GM19463 (cell line): ENCODE measurements around the gene TUBE1.

Experiments
- ATAC-seq: cut with Tn5 transposase; IDR thresholded peaks from one replicate; pipeline ENCODE4 v1.9.1; 2021; ENCODE audit warnings: mild to moderate bottlenecking, moderate library complexity; ENCODE audit not compliant: unreplicated experiment

The TUBE1 gene

GRCh38 chr6:112037783-112038216, 49.5 kb downstream of the TUBE1 start:
- no peak for ATAC-seq

GRCh38 chr6:112036088-112036637, 51.1 kb downstream of the TUBE1 start:
- ATAC-seq: no peak

DNA sequence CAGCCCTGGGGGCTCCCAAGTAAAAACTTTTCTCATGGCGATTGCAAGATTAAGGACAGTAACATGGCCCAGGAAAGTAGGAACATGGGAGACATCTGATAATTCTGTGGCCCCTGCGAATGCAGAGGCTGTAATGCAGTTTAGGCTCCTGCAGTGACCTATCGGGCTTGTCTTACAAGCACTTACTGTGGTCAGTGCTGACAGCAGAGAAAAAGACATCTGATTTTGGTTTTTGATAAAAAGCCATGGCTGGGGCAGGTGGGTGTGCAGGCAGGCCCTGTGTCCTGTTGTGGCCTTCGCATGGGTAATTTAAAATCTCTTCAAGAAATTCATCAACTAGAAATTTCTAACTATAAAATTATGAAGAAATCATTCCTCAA, 52.7 kb downstream of the TUBE1 start:
- no peak for ATAC-seq

DNA sequence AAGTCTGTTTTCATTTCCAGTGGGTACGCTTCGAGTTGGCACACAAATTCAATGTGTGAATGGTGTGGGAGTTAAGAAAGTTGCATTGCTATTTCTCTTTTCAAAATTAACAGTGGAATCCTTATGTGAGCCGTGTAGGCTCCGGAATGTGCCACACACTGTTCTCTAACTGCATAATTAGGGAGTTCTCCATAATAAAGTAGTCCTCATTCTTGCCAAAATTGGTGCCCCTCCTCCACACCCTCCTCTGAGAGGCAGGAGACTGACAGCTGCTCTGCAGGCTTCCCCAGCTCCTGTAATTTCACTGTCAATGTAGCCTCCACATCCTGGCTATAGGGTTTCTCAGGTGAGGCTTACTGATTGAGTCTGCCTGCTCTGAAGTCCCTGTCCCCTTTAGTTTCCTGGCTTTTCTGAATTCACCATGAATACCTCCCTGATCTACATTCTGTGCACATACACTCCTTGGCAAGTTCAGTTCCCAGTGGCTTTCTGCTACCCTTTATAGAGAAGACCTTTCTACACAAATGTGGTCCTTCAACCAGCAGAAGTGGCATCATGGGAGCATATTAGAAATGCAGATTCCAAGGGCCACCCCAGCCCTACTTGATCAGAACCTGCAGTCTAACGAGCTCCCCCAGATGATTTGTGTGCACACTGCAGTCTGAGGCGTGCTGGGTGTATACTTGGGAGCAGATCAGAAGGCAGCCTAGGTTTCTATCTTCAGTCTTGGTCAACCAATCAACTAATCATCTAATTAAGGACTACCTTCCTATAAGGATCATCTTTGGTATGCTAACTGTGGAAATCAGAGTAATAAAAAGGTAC, 53.3 kb downstream of the TUBE1 start:
- no peak for ATAC-seq

GRCh38 chr6:112032728-112033127, 54.6 kb downstream of the TUBE1 start:
- ATAC-seq: no peak

DNA sequence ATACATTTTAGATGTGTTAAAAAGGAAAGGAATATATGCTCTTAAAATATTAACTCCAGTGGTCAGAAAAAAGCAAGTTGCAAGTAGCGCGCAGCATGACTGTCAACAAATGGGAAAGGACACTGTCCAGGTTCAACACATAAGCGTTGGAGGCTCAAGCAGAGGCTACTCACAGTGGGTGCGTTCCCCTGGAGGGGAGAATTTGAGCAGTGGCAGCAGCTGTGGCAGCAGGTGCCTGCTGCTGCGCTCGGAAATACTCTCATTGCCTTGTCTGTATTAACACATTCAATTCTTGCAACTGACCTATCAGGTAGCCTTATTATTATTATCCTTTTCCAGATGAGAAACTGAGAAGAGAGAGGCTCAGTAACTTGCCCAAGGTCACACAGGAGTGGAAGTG, 55.3 kb downstream of the TUBE1 start:
- no peak for ATAC-seq

DNA sequence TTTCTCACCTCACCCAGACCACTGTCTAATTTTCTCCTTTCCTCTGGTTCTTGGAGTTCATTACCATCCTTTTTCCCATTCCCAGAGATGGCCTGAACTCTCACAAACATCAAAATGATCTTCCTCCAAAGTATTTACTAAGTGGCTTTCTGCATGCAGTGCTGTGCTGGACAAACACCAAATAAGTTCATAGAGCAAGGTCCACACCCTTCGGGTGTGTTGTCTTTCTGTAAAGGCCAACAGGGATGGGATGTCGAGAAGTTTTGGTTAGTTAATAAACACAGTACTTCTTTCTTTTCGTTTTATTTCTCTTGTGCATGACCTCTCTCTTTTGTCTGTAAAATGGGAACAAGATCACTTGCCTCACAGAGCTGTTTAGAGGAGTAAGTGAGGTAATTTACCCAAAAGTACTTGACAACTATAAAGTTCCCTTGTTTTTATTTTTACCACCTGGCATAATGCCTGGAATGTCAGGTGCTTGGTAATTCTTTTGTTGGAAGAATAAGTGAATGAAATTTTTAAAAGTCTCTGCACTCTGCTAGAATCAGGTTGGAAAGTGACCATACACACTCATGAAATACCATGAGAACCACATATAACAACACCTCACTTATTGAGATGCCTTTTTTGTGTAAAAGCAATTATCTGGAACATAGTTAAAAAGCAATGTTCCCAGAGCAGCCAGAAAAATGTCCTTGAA, 56.2 kb downstream of the TUBE1 start:
- no peak for ATAC-seq

GRCh38 chr6:112030206-112030960, 56.9 kb downstream of the TUBE1 start:
- no peak for ATAC-seq

- peak; percentile 77 for ATAC-seq
These were observed 58.0 kb downstream of the TUBE1 start for GRCh38 chr6:112029045-112029822.

DNA sequence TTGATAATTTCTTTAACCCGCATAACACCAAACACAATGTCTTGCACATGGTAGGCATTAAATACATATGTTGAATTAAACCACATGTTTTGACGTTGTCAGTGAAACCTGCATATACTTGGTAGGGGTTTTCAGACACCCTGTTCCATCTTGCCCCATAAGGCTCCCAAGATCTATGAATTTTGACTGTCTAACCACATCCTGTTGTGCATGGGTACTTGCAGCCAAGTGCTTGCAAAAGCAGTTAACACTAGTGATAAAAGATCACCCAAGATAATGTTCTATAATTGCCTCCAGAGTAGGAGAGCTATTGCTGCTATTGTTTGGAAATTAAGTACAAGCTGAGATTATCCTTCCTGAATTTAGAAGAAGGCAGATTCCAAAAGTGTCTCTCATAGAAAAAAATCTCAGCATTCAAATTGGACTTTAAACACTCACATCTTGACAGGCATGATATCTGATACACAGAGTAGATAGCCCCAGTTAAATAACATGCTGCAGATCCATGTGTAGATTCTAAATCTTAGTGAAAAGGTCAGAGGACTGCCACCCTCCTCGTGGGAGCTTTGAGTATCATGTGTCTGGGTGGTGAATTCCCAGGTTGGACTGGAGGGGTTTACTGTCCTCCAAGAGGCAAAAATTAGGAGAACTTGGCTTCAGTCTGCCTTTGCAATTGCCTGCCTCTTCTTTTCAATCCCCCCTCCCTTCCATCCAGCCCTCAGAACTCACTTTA, 59.2 kb downstream of the TUBE1 start:
- ATAC-seq: no peak

- ATAC-seq: no peak
These were observed 60.3 kb downstream of the TUBE1 start for GRCh38 chr6:112026933-112027332.

DNA sequence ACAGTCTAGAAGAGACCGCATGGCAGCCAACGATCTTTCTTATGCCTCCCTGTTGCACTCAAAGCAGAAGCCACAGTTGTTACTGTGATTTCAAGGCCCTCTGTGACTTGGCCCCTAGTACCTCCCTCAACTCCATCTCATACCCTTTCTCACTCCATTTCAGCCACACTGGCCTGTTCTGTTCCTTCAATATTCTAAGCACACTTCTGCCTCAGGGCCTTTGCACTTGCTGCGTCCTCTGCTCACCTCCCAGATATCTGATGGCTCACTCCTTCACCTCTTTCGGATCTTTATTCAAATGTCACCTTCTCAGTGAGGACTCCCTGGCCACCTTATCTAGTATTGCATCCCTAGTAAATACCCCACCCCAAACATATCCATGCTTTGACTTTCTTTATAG, 62.8 kb downstream of the TUBE1 start:
- no peak for ATAC-seq

DNA sequence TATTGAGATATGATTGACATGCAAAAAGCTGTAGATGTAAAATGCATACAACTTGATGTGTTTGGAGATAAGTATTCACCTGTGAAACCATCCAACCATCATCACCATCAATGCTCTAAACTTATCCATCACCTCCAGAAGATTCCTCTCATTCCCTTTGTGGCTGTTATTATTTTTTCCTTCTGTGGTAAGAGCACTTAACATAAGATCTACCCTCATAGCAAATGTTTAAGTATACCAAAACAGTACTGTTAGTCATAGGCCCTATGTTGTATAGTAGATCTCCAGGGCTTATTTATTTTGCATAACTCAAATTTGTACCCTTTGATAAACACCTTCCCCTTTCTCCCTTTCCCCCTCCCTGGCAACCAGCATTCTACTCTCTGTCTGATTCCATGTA, 64.5 kb downstream of the TUBE1 start:
- no peak for ATAC-seq

- no peak for ATAC-seq
These were observed 65.5 kb downstream of the TUBE1 start for GRCh38 chr6:112021691-112022310.
